Activated CD8-positive, alpha-beta memory T cell treated with anti-CD3 and anti-CD28 coated beads for 48 hours (primary cell): ENCODE results near the gene GPR150.

ENCODE experiments used
- DNase-seq, 3 experiments: peaks; one replicate each; pipeline ENCODE4 v3.0.0-alpha.2; 2020; ENCODE audit warnings: low read depth in 2 of 3, low spot score in 2 of 3

GPR150 gene

GRCh38 chr5:95647886-95648860 is 28.3 kb downstream of the GPR150 start:
- DNase-seq: no peak

- DNase-seq: no peak
These were observed 29.4 kb downstream of the GPR150 start for GRCh38 chr5:95649274-95649673.

GRCh38 chr5:95649842-95650620 is 30.1 kb downstream of the GPR150 start:
- no peak for DNase-seq

- no peak for DNase-seq
These were observed 33.0 kb downstream of the GPR150 start for GRCh38 chr5:95652849-95653248.

- no peak for DNase-seq
These were observed 34.3 kb downstream of the GPR150 start for GRCh38 chr5:95654196-95654595.

GRCh38 chr5:95655575-95655974 is 35.7 kb downstream of the GPR150 start:
- no peak for DNase-seq

- DNase-seq: no peak
These were observed 40.2 kb downstream of the GPR150 start for GRCh38 chr5:95660060-95660459.

- DNase-seq: no peak
These were observed 43.1 kb downstream of the GPR150 start for GRCh38 chr5:95662946-95663345.

- DNase-seq: no peak
These were observed 44.4 kb downstream of the GPR150 start for GRCh38 chr5:95664204-95664786.

GRCh38 chr5:95667061-95667618 is 47.3 kb downstream of the GPR150 start:
- DNase-seq: no peak

GRCh38 chr5:95667678-95668077 is 47.8 kb downstream of the GPR150 start:
- no peak for DNase-seq

- DNase-seq: no peak
These were observed 48.3 kb downstream of the GPR150 start for GRCh38 chr5:95668216-95668615.

- no peak for DNase-seq
These were observed 48.8 kb downstream of the GPR150 start for GRCh38 chr5:95668728-95669127.

GRCh38 chr5:95669540-95669939 is 49.7 kb downstream of the GPR150 start:
- no peak for DNase-seq

GRCh38 chr5:95669985-95670384 is 50.1 kb downstream of the GPR150 start:
- no peak for DNase-seq

- no peak for DNase-seq
These were observed 50.7 kb downstream of the GPR150 start for GRCh38 chr5:95670568-95670967.
